AG09309 (cell line): ENCODE data around the gene TOPBP1.

Source experiments
- DNase-seq: peaks from one replicate; pipeline ENCODE4 v3.0.0-alpha.2; 2010; ENCODE audit warnings: low read depth
- H3K4me3 ChIP-seq: 2 replicates; pipeline ENCODE4 v1.5.1; 2011; ENCODE audit warnings: mild to moderate bottlenecking, low read depth, low read length, moderate library complexity; ENCODE audit not compliant: control insufficient read depth
- CTCF ChIP-seq: IDR thresholded peaks from 2 replicates; pipeline ENCODE4 v1.5.1; 2011; ENCODE audit warnings: mild to moderate bottlenecking, low read depth, low read length, inconsistent platforms; ENCODE audit not compliant: insufficient read depth, control insufficient read depth; ENCODE audit errors: missing control alignments

The TOPBP1 gene

GRCh38 chr3:133574260-133574881 is 87.4 kb downstream of the TOPBP1 start:
- DNase-seq, result no peak
- TF ChIP-seq CTCF, result peak; percentile 5
- peak overlapping the region; percentile 70 for H3K4me3 ChIP-seq

GRCh38 chr3:133573629-133574194 is 88.0 kb downstream of the TOPBP1 start, which contains the start of gene CDV3:
Gene CDV3 (plus strand): TSS chr3:133573686. CDS start chr3:133574045, 359 bp downstream.
- no peak for TF ChIP-seq CTCF
- no peak for DNase-seq
- H3K4me3 ChIP-seq, result peak within 1 kb of the TSS; percentile 70

GRCh38 chr3:133573054-133573628 is 88.6 kb downstream of the TOPBP1 start:
- no peak for TF ChIP-seq CTCF
- peak overlapping the region; percentile 70 for H3K4me3 ChIP-seq
- DNase-seq, result peak; percentile 100

GRCh38 chr3:133572158-133573053 is 89.3 kb downstream of the TOPBP1 start:
- no peak for DNase-seq
- TF ChIP-seq CTCF, result no peak
- no peak overlapping the region for H3K4me3 ChIP-seq

GRCh38 chr3:133570937-133571320 is 90.8 kb downstream of the TOPBP1 start:
- DNase-seq, result no peak
- H3K4me3 ChIP-seq, result no peak overlapping the region
- TF ChIP-seq CTCF, result no peak

- DNase-seq, result peak; percentile 61
- TF ChIP-seq CTCF, result no peak
- no peak overlapping the region for H3K4me3 ChIP-seq
Measured at GRCh38 chr3:133570139-133570936, 91.4 kb downstream of the TOPBP1 start.
